ACC112 (cell line): ENCODE results near the gene EIF6.

Source experiments
- H2AFZ ChIP-seq: fragments of 200-600 bp; sonication (generic); one replicate; pipeline ENCODE4 v1.6.0; 2017; ENCODE audit warnings: antibody characterized with exemption, low read length; ENCODE audit not compliant: unreplicated experiment
- H3K27ac ChIP-seq: fragments of 200-600 bp; sonication (generic); 2 replicates; pipeline ENCODE4 v1.5.1; 2014; ENCODE audit warnings: low read depth, mild to moderate bottlenecking, antibody characterized with exemption, low read length, moderate library complexity
- H3K27me3 ChIP-seq: fragments of 200-600 bp; sonication (generic); 2 replicates; pipeline ENCODE4 v1.6.1; 2014; ENCODE audit warnings: mild to moderate bottlenecking, antibody characterized with exemption, low read length, moderate library complexity, mixed read lengths; ENCODE audit not compliant: insufficient read depth
- H3K36me3 ChIP-seq: fragments of 200-600 bp; sonication (generic); 2 replicates; pipeline ENCODE4 v1.6.1; 2016; ENCODE audit warnings: mild to moderate bottlenecking, antibody characterized with exemption, low read length, moderate library complexity, mixed read lengths; ENCODE audit not compliant: insufficient read depth
- H3K4me1 ChIP-seq: fragments of 200-600 bp; sonication (generic); one replicate; pipeline ENCODE4 v1.6.1; 2016; ENCODE audit warnings: low read length, mixed read lengths; ENCODE audit not compliant: insufficient read depth, unreplicated experiment, control insufficient read depth
- H3K4me3 ChIP-seq: fragments of 200-600 bp; sonication (generic); 2 replicates; pipeline ENCODE4 v1.5.1; 2014; ENCODE audit warnings: mild to moderate bottlenecking, low read depth, low read length
- H3K79me2 ChIP-seq: fragments of 200-600 bp; sonication (generic); one replicate; pipeline ENCODE4 v1.6.0; 2016; ENCODE audit warnings: low read length; ENCODE audit not compliant: control insufficient read depth, unreplicated experiment, insufficient read depth

The EIF6 gene

GRCh38 chr20:35293303-35294292, 9.0 kb upstream of the EIF6 start:
- Histone ChIP-seq H2AFZ (no peak overlapping the region), H3K4me3 (no peak overlapping the region), H3K27ac (no peak overlapping the region), H3K79me2 (no peaks in the 10 kb centered on the region), H3K36me3 (no peaks in the 10 kb centered on the region), H3K27me3 (no peaks in the 10 kb centered on the region), H3K4me1 (peaks cover 4% of the 10 kb centered on the region)

- Histone ChIP-seq H3K27me3 (no peaks in the 10 kb centered on the region), H2AFZ (no peak overlapping the region), H3K4me1 (peaks cover 4% of the 10 kb centered on the region), H3K36me3 (no peaks in the 10 kb centered on the region), H3K27ac (no peak overlapping the region), H3K79me2 (no peaks in the 10 kb centered on the region), H3K4me3 (no peak overlapping the region)
Observed at GRCh38 chr20:35292504-35293285, 8.1 kb upstream of the EIF6 start.

GRCh38 chr20:35291654-35292503, 7.3 kb upstream of the EIF6 start, which contains the start of gene FAM83C:
FAM83C (minus strand) TSS chr20:35292425; CDS start chr20:35292304, 121 bp downstream.
- Histone ChIP-seq H2AFZ (no peak within 1 kb of the TSS), H3K27me3 (no peaks in the 10 kb centered on the region), H3K79me2 (no peaks in the 10 kb centered on the region), H3K27ac (no peak within 1 kb of the TSS), H3K4me3 (no peak within 1 kb of the TSS), H3K4me1 (no peaks in the 10 kb centered on the region), H3K36me3 (no peaks in the 10 kb centered on the region)

- Histone ChIP-seq H3K4me1 (no peaks in the 10 kb centered on the region), H3K36me3 (no peaks in the 10 kb centered on the region), H3K27ac (no peak overlapping the region), H3K4me3 (no peak overlapping the region), H3K27me3 (no peaks in the 10 kb centered on the region), H2AFZ (no peak overlapping the region), H3K79me2 (no peaks in the 10 kb centered on the region)
Observed at GRCh38 chr20:35290887-35291417, 6.4 kb upstream of the EIF6 start.

- Histone ChIP-seq H3K4me1 (peaks cover 4% of the 10 kb centered on the region), H3K79me2 (no peaks in the 10 kb centered on the region), H3K4me3 (no peak overlapping the region), H3K36me3 (no peaks in the 10 kb centered on the region), H3K27ac (no peak overlapping the region), H2AFZ (no peak overlapping the region), H3K27me3 (no peaks in the 10 kb centered on the region)
Observed at GRCh38 chr20:35290186-35290886, 5.8 kb upstream of the EIF6 start.

GRCh38 chr20:35288325-35289060, 3.9 kb upstream of the EIF6 start:
- H3K36me3 ChIP-seq, result no peaks in the 10 kb centered on the region
- no peak overlapping the region for H2AFZ ChIP-seq
- H3K4me1 ChIP-seq, result peaks cover 7% of the 10 kb centered on the region
- H3K27ac ChIP-seq, result no peak overlapping the region
- no peaks in the 10 kb centered on the region for H3K27me3 ChIP-seq
- H3K79me2 ChIP-seq, result peaks cover 11% of the 10 kb centered on the region
- H3K4me3 ChIP-seq, result no peak overlapping the region

- H3K36me3 ChIP-seq, result no peaks in the 10 kb centered on the region
- H2AFZ ChIP-seq, result no peak overlapping the region
- H3K27ac ChIP-seq, result no peak overlapping the region
- peaks cover 11% of the 10 kb centered on the region for H3K4me1 ChIP-seq
- no peak overlapping the region for H3K4me3 ChIP-seq
- H3K79me2 ChIP-seq, result peaks cover 17% of the 10 kb centered on the region
- H3K27me3 ChIP-seq, result no peaks in the 10 kb centered on the region
Observed at GRCh38 chr20:35287509-35288324, 3.1 kb upstream of the EIF6 start.

GRCh38 chr20:35286899-35287508, 2.4 kb upstream of the EIF6 start:
- Histone ChIP-seq H3K4me3 (no peak overlapping the region), H3K36me3 (peaks cover 5% of the 10 kb centered on the region), H3K27ac (no peak overlapping the region), H3K4me1 (peaks cover 11% of the 10 kb centered on the region), H3K27me3 (no peaks in the 10 kb centered on the region), H2AFZ (no peak overlapping the region), H3K79me2 (peaks cover 24% of the 10 kb centered on the region)
